Heart left ventricle (tissue), 16 donors: ENCODE data around the gene FBXO30. TPM values are rescaled to one million over a fixed set of nuclear protein-coding genes. Genes with fewer than 3 reads are reported as not detected.

Source experiments
- ATAC-seq, 4 donors: fragments of 200-7000 bp; cut with Tn5 transposase; one replicate each; pipeline ENCODE4 v1.9.1; 2020 to 2022; ENCODE audit warnings: moderate library complexity in 4 of 4, mild to moderate bottlenecking in 3 of 4, moderate number of reproducible peaks in 1 of 4
- DNase-seq, 5 donors: peaks; one replicate each; pipeline ENCODE4 v3.0.0-alpha.2; 2020
- H3K27ac ChIP-seq, 12 donors: fragments of 200-600 bp; sonication (generic) in 4 of 12; one replicate each; pipeline versions ENCODE4 v1.5.0 to v1.8.0; 2016 to 2022; ENCODE audit warnings: mild to moderate bottlenecking in 2 of 12
- H3K27me3 ChIP-seq, 9 donors: fragments of 200-600 bp; sonication (generic) in 2 of 9; one replicate each; pipeline versions ENCODE4 v1.5.1 to v1.8.0; 2016 to 2022; ENCODE audit warnings: mild to moderate bottlenecking in 3 of 9
- H3K36me3 ChIP-seq, 9 donors: fragments of 200-600 bp; sonication (generic) in 2 of 9; one replicate each; pipeline versions ENCODE4 v1.5.0 to v1.8.0; 2018 to 2022; ENCODE audit warnings: mild to moderate bottlenecking in 2 of 9
- H3K4me1 ChIP-seq, 12 donors: fragments of 200-600 bp; sonication (generic) in 4 of 12; one replicate each; pipeline versions ENCODE4 v1.5.0 to v1.8.0; 2016 to 2022; ENCODE audit warnings: mild to moderate bottlenecking in 3 of 12
- H3K4me3 ChIP-seq, 12 donors: fragments of 200-600 bp; sonication (generic) in 4 of 12; one replicate each; pipeline versions ENCODE4 v1.5.0 to v1.8.0; 2017 to 2022; ENCODE audit warnings: mild to moderate bottlenecking in 9 of 12, moderate library complexity in 4 of 12
- H3K9me3 ChIP-seq, 12 donors: fragments of 200-600 bp; sonication (generic) in 4 of 12; one replicate each; pipeline versions ENCODE4 v1.5.0 to v1.8.0; 2016 to 2022; ENCODE audit warnings: mild to moderate bottlenecking in 1 of 12
- POLR2A ChIP-seq, 2 donors: fragments of 450-650 bp; IDR thresholded peaks; one replicate each; pipeline ENCODE4 v1.6.1; 2017; ENCODE audit warnings: antibody characterized with exemption in 2 of 2, mild to moderate bottlenecking in 2 of 2, moderate library complexity in 2 of 2
- WGBS, 4 donors: extraction: QIAGEN DNeasy Blood & Tissue Kit in 2 of 4; methylation state at CpG; one replicate each; pipeline versions ENCODE4 v1.1.5 to v1.1.7; 2013 to 2018; 5-methylcytosine and 5-hydroxymethylcytosine counted together
- intact Hi-C, 10 donors: fragments of 100-400 bp; cut with DNase I; formaldehyde crosslinking; loops; one replicate each; pipeline versions ENCODE4 v1.11.1 to v1.14.2; 2022
- polyA plus RNA-seq, 2 donors: library from polyadenylated mRNA; stranded (reverse); fragments of 200-250 nt; gene quantifications; one replicate each; pipeline ENCODE4 v1.2.3, GENCODE V29; 2013
- total RNA-seq, 9 donors: library from RNA; depleted of rRNA in 2 of 9; stranded (reverse); fragments of >200 nt in 2 of 9; fragmentation: NEBNext Ultra II Directional in 3 of 9; extraction: Animal tissue kit (Norgen Biotek cat#: 25700) in 3 of 9; gene quantifications; one replicate each; pipeline versions ENCODE4 v1.1.0 to v1.2.4, GENCODE V29; 2016 to 2023
- TF ChIP-seq, protein P1 (sequence below), 12 donors: fragments of 200-600 bp; sonication (generic) in 4 of 12; IDR thresholded peaks; one replicate each; pipeline versions ENCODE4 v1.5.0 to v1.8.0; 2018 to 2022; ENCODE audit warnings: antibody characterized with exemption in 12 of 12, mild to moderate bottlenecking in 5 of 12
- donor health status: ischemic (EF 13 %, LVEDD 7.1; RV severe dilation, severe dysfunction).
- donor health status: healthy with polysubstance abuse.
- donor health status: DM: no; HTN: yes; CAD: no.
- donor health status: DM: no; HTN: no; CAD: no.
- donor health status: ischemic (EF 25% LVEDD 6.9; RV normal size, moderate dysfunction).
- donor health status: ischemic (EF 25% LVEDD 5.7; RV mildly dilated, moderate dysfunction).
- donor health status: healthy.
- donor health status: DM: yes; HTN: yes; CAD: no.
- donor health status: ischemic (EF 35%, LVEDD 5.7; RV mildly dilated, moderate dysfunction).
- donor health status: nonischemic (EF 11% LVEDD 7.7; RV severe dilation, severe dysfunction).
- donor health status: DM: yes; HTN: yes; CAD: no.
- donor health status: PGD.
- donor health status: ischemic (EF 29% LVEDD 5.4; RV normal size, mild dysfunction).
- donor health status: nonischemic (EF 23%, LVEDD 6.1; RV moderate dilation, normal function).

FBXO30 gene
- total and polyA plus RNA-seq, 11 donors = 7.0 to 17.1 (median 13.7) TPM

- 62 to 78% (median 71%) methylated on average over 2 of the region's 2 CpGs for whole genome bisulfite sequencing, 4 donors
- TF ChIP-seq, protein P1, sequence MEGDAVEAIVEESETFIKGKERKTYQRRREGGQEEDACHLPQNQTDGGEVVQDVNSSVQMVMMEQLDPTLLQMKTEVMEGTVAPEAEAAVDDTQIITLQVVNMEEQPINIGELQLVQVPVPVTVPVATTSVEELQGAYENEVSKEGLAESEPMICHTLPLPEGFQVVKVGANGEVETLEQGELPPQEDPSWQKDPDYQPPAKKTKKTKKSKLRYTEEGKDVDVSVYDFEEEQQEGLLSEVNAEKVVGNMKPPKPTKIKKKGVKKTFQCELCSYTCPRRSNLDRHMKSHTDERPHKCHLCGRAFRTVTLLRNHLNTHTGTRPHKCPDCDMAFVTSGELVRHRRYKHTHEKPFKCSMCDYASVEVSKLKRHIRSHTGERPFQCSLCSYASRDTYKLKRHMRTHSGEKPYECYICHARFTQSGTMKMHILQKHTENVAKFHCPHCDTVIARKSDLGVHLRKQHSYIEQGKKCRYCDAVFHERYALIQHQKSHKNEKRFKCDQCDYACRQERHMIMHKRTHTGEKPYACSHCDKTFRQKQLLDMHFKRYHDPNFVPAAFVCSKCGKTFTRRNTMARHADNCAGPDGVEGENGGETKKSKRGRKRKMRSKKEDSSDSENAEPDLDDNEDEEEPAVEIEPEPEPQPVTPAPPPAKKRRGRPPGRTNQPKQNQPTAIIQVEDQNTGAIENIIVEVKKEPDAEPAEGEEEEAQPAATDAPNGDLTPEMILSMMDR (IDR thresholded peaks at IDR 0.05) = no peak
- TF ChIP-seq POLR2A (IDR thresholded peaks at IDR 0.05) = no peak
Observed at GRCh38 chr6:145752638-145753037, 62.0 kb downstream of the FBXO30 start.

DNA sequence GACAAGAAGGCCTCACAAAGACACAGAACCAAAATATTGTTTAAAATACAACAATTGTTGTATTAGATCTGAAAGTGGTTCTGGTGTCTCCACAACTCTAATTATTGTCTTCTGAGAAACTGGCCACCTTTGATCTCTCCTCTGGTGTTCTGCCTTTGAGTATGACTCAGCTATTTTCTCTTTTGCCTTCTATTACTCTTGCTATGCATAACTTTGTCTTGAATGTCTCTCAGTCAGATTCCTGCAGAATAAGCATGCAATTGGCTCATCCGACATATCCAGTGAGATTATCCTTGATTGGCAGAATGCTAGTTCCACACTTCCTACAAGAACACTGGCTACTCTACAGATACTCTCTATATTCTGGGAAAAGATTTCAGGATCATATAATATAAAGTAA, 65.0 kb downstream of the FBXO30 start:
- Histone ChIP-seq H3K27ac (peak overlapping the region in 2 of 12 donors; percentile 2 to 6), H3K4me1 (peaks cover 0 to 9% (median 0%) of the 10 kb centered on the region in 12 donors), H3K4me3 (no peak overlapping the region), H3K36me3 (no peaks in the 10 kb centered on the region), H3K9me3 (peaks cover 0 to 11% (median 0%) of the 10 kb centered on the region in 12 donors), H3K27me3 (no peaks in the 10 kb centered on the region)
- WGBS, 4 donors = 55 to 80% (median 73%) methylated on average over 1 of the region's 1 CpG
- DNase-seq (no peak), ATAC-seq (peak in 1 of 4 donors; percentile 33)
- TF ChIP-seq, protein P1 (IDR thresholded peaks at IDR 0.05) = no peak
- no peak for TF ChIP-seq POLR2A (IDR thresholded peaks at IDR 0.05)
- intact Hi-C loops = no loop called here

More at GRCh38 chr6:145752638-145753037, 62.0 kb downstream of the FBXO30 start:
- H3K27me3 ChIP-seq = no peaks in the 10 kb centered on the region
- peaks cover 0 to 18% (median 0%) of the 10 kb centered on the region in 12 donors for H3K4me1 ChIP-seq
- no peak overlapping the region for H3K27ac ChIP-seq
- no peak overlapping the region for H3K4me3 ChIP-seq
- intact Hi-C loops = no loop called here
- DNase-seq (no peak), ATAC-seq (no peak)
- H3K36me3 ChIP-seq = no peaks in the 10 kb centered on the region
- H3K9me3 ChIP-seq = peaks cover 0 to 6% (median 0%) of the 10 kb centered on the region in 12 donors

GRCh38 chr6:145745861-145746260, 68.7 kb downstream of the FBXO30 start:
- Histone ChIP-seq H3K27ac (no peak overlapping the region), H3K9me3 (peaks cover 0 to 11% (median 0%) of the 10 kb centered on the region in 12 donors), H3K4me1 (peaks cover 0 to 9% (median 0%) of the 10 kb centered on the region in 12 donors), H3K27me3 (no peaks in the 10 kb centered on the region), H3K4me3 (no peak overlapping the region), H3K36me3 (no peaks in the 10 kb centered on the region)
- no peak for TF ChIP-seq POLR2A (IDR thresholded peaks at IDR 0.05)
- TF ChIP-seq, protein P1 (IDR thresholded peaks at IDR 0.05) = no peak
- intact Hi-C loops = no loop called here
- no peak for ATAC-seq
- no peak for DNase-seq
- WGBS, 4 donors = 88 to 98% (median 95%) methylated on average over 1 of the region's 1 CpG

GRCh38 chr6:145744619-145745018, 70.0 kb downstream of the FBXO30 start:
- peaks cover 0 to 5% (median 0%) of the 10 kb centered on the region in 12 donors for H3K4me1 ChIP-seq
- ATAC-seq = no peak
- no peak overlapping the region for H3K4me3 ChIP-seq
- peaks cover 0 to 11% (median 0%) of the 10 kb centered on the region in 12 donors for H3K9me3 ChIP-seq
- no peaks in the 10 kb centered on the region for H3K36me3 ChIP-seq
- no peak for TF ChIP-seq POLR2A (IDR thresholded peaks at IDR 0.05)
- TF ChIP-seq, protein P1 (IDR thresholded peaks at IDR 0.05) = no peak
- no peaks in the 10 kb centered on the region for H3K27me3 ChIP-seq
- intact Hi-C loops = no loop called here
- WGBS, 4 donors = 93 to 95% (median 94%) methylated on average over 2 of the region's 2 CpGs
- no peak overlapping the region for H3K27ac ChIP-seq
- DNase-seq = no peak

Other genes starting within 250 kb of the FBXO30 start
- 10 to 100 TPM; 20.4 to 52.7 (median 42.6) TPM for gene EPM2A, start 79.3 kb downstream of the FBXO30 start, total RNA-seq
- 10 to 100 TPM; 13.1 to 21.3 TPM for gene EPM2A, start 79.3 kb downstream of the FBXO30 start, polyA plus RNA-seq
- gene SHPRH, start 149.6 kb upstream of the FBXO30 start, total RNA-seq = 10 to 100 TPM in 4 of 9 donors, 1 to 10 TPM in 5; 7.4 to 12.9 (median 8.9) TPM
- 1 to 10 TPM; 3.4 to 4.5 TPM for gene SHPRH, start 149.6 kb upstream of the FBXO30 start, polyA plus RNA-seq
- gene GRM1, start 214.3 kb upstream of the FBXO30 start, total RNA-seq = 1 to 10 TPM; 1.1 to 6.9 (median 5.0) TPM
- gene GRM1, start 214.3 kb upstream of the FBXO30 start, polyA plus RNA-seq = under 1 TPM; 0.62 to 0.91 TPM